ENCODE measurements around the gene PYGL. TPM values are rescaled to one million over a fixed set of nuclear protein-coding genes. Genes with fewer than 3 reads are reported as not detected.
"Not testable (repeated sequence)": the region's sequence is repeated elsewhere in the genome, so short reads cannot be mapped to it uniquely, and the experiment has no call there.

The PYGL gene
- total and polyA plus RNA-seq, 5 experiments from 2014 or later: 0.06 to 0.39 (median 0.22) TPM; not detected in 1

- POLR2A ChIA-PET: no interaction called here
- H3K36me3 Mint-ChIP-seq: peaks cover 0 to 8% (median 4%) of the 10 kb centered on the region in 3 donors
- H3K4me3 Mint-ChIP-seq: no peak overlapping the region
- DNase-seq (no peak), ATAC-seq (no peak)
- H3K9me3 Mint-ChIP-seq: peaks cover 0 to 15% (median 4%) of the 10 kb centered on the region in 9 donors
- no peak overlapping the region for H3K27ac Mint-ChIP-seq
- H3K27me3 Mint-ChIP-seq: peaks cover 0 to 17% (median 1%) of the 10 kb centered on the region in 5 donors
- H3K4me1 Mint-ChIP-seq: no peaks in the 10 kb centered on the region
Observed at GRCh38 chr14:50906326-50907065, 37.8 kb downstream of the PYGL start.

DNA sequence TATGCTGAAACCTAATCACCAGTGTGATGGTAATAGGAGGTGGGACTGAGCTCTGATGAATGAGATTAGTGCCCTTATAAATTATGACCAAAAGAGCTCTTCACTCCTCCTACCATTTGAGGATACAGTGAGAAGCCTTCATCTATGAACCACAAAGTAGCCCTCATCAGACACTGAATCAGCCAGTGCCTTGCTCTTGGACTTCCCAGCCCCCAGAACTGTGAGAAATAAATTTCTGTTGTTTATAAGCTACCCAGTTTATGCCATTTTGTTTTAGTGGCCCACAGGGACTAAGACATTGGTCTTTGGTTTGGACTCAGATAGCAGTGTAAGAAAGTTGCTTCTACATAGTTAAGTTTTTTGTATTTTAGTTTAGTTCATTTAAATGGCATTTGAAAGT is 39.6 kb downstream of the PYGL start:
- Mint-ChIP-seq H3K36me3 (peaks cover 0 to 8% (median 4%) of the 10 kb centered on the region in 3 donors), H3K4me1 (peaks cover 0 to 1% (median 0%) of the 10 kb centered on the region in 4 donors), H3K27ac (no peak overlapping the region), H3K9me3 (peaks cover 0 to 15% (median 4%) of the 10 kb centered on the region in 9 donors), H3K27me3 (peaks cover 0 to 3% (median 0%) of the 10 kb centered on the region in 5 donors), H3K4me3 (no peak overlapping the region)
- POLR2A ChIA-PET: no interaction called here
- no peak for DNase-seq
- no peak for ATAC-seq

GRCh38 chr14:50901361-50901760 is 42.9 kb downstream of the PYGL start:
- Mint-ChIP-seq H3K27ac (no peak overlapping the region), H3K4me1 (peaks cover 0 to 4% (median 0%) of the 10 kb centered on the region in 4 donors), H3K4me3 (no peak overlapping the region), H3K36me3 (peaks cover 0 to 8% (median 4%) of the 10 kb centered on the region in 3 donors), H3K27me3 (peaks cover 0 to 14% (median 3%) of the 10 kb centered on the region in 5 donors), H3K9me3 (peaks cover 0 to 15% (median 4%) of the 10 kb centered on the region in 9 donors)
- DNase-seq: no peak
- POLR2A ChIA-PET: no interaction called here
- no peak for ATAC-seq

DNA sequence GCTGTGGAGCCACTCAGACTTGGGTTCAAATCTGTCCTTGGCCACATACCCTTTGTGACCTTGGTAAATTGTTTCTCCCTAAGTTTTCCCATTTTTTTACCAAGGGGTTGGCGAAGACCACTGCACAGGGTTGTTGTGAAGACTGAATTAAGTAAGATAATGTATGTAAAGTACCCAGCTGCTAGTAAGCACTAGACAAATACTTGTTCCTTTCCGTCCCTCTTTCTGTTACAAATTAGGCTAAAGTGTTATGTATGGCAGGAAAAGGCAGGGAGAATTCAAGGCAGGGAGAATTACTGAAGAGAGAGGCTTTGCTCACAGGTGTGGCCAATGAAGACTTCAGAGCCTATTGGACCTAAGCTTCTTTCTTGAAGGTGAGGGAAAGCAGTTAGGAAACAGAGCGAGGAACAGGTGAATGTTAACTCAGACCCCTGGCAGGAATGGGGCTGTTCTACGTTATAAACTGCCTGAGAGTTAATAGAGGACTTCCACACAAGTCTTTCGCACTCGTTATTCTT is 46.6 kb downstream of the PYGL start:
- DNase-seq (no peak), ATAC-seq (no peak)
- H3K36me3 Mint-ChIP-seq: no peaks in the 10 kb centered on the region
- no peaks in the 10 kb centered on the region for H3K9me3 Mint-ChIP-seq
- POLR2A ChIA-PET: no interaction called here
- H3K27me3 Mint-ChIP-seq: peaks cover 2 to 23% (median 5%) of the 10 kb centered on the region in 5 donors
- no peak overlapping the region for H3K27ac Mint-ChIP-seq
- H3K4me3 Mint-ChIP-seq: no peak overlapping the region
- H3K4me1 Mint-ChIP-seq: peaks cover 0 to 4% (median 0%) of the 10 kb centered on the region in 4 donors

- ATAC-seq, DNase-seq, H3K4me3 Mint-ChIP-seq, H3K36me3 Mint-ChIP-seq, H3K9me3 Mint-ChIP-seq, H3K27ac Mint-ChIP-seq, H3K4me1 Mint-ChIP-seq: not testable (repeated sequence)
- POLR2A ChIA-PET: interaction anchor here (0.6 kb wide), 1 partner anchor 1606 kb away, joined by 3 read pairs; no protein-coding TSS in a partner anchor
- peaks cover 2 to 23% (median 5%) of the 10 kb centered on the region in 5 donors for H3K27me3 Mint-ChIP-seq
Observed at GRCh38 chr14:50897005-50897404, 47.3 kb downstream of the PYGL start.

GRCh38 chr14:50896421-50896820 is 47.9 kb downstream of the PYGL start:
- H3K36me3 Mint-ChIP-seq, POLR2A ChIA-PET, DNase-seq, ATAC-seq, H3K9me3 Mint-ChIP-seq, H3K4me1 Mint-ChIP-seq, H3K4me3 Mint-ChIP-seq, H3K27ac Mint-ChIP-seq: not testable (repeated sequence)
- peaks cover 2 to 23% (median 5%) of the 10 kb centered on the region in 5 donors for H3K27me3 Mint-ChIP-seq

- Mint-ChIP-seq H3K27me3 (peaks cover 0 to 9% (median 2%) of the 10 kb centered on the region in 5 donors), H3K27ac (no peak overlapping the region), H3K36me3 (no peaks in the 10 kb centered on the region), H3K4me3 (no peak overlapping the region), H3K4me1 (no peaks in the 10 kb centered on the region), H3K9me3 (no peaks in the 10 kb centered on the region)
- DNase-seq: no peak
- POLR2A ChIA-PET: no interaction called here
- no peak for ATAC-seq
Observed at GRCh38 chr14:50892255-50892654, 52.0 kb downstream of the PYGL start.

DNA sequence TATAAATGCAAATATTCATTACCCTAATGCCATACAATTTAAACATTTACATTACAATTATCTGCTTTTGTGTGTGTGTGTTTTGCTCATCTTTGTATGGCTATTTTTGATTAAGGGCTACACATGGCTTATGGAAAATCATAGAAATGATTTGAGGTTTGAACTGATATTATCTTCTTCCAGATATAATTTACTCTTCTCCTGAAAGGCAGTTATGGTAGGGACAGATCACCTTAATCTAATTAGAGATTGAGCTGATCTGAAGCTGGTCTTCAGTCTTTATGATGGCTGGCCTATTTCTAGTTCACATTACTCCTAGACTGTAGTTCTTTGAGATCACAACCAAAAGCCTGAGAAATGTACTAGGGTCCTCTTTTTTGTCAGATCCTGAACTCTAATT is 56.8 kb downstream of the PYGL start:
- Mint-ChIP-seq H3K27me3 (peaks cover 5 to 27% (median 8%) of the 10 kb centered on the region in 5 donors), H3K36me3 (no peaks in the 10 kb centered on the region), H3K27ac (no peak overlapping the region), H3K9me3 (no peaks in the 10 kb centered on the region), H3K4me1 (no peaks in the 10 kb centered on the region), H3K4me3 (no peak overlapping the region)
- POLR2A ChIA-PET: no interaction called here
- DNase-seq (no peak), ATAC-seq (no peak)

GRCh38 chr14:50883827-50884197 is 60.5 kb downstream of the PYGL start:
- Mint-ChIP-seq H3K9me3 (no peaks in the 10 kb centered on the region), H3K27me3 (peaks cover 6 to 27% (median 12%) of the 10 kb centered on the region in 5 donors), H3K4me3 (no peak overlapping the region), H3K36me3 (no peaks in the 10 kb centered on the region), H3K4me1 (no peaks in the 10 kb centered on the region), H3K27ac (peak overlapping the region in 1 of 10 donors; percentile 65)
- no peak for DNase-seq
- POLR2A ChIA-PET: no interaction called here
- no peak for ATAC-seq

- no peaks in the 10 kb centered on the region for H3K36me3 Mint-ChIP-seq
- no peaks in the 10 kb centered on the region for H3K4me1 Mint-ChIP-seq
- H3K27me3 Mint-ChIP-seq: peaks cover 6 to 27% (median 12%) of the 10 kb centered on the region in 5 donors
- POLR2A ChIA-PET: no interaction called here
- no peak for DNase-seq
- no peak overlapping the region for H3K4me3 Mint-ChIP-seq
- no peak for ATAC-seq
- no peak overlapping the region for H3K27ac Mint-ChIP-seq
- H3K9me3 Mint-ChIP-seq: no peaks in the 10 kb centered on the region
Observed at GRCh38 chr14:50882932-50883826, 61.1 kb downstream of the PYGL start.

DNA sequence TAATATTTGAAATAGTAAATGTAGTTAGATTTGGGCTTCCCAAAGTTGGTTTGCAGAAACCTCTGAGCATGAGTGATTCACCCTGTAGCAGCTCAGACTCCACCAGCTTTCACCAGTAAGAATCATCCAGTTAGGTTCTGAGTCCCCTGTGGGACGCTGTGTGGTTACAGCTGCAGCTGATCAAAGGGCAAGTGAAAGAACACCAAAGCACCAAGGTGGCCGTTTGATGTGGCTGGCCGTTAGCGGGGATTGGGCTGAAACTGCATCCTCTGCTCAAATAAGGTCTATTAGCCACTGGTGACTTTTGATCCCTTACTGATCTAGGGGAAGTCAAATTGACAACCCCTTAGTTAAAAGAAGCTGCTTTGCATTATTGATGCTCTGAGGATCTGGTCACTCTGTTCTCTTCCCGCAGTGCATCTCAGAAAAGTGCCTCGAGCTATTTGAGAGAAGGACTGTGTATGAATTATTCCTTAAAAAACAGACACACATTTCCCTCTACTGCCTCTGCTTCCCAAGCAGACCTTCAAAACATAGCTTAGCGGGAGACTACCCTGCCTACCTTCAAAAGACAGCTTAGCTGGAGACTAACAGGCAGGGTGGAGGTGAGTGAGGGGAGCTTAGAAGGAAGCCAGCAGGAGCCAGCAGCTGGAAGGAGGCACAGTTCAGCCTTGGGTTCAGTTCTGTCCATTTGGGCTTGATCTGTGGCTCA is 68.8 kb downstream of the PYGL start:
- no peaks in the 10 kb centered on the region for H3K9me3 Mint-ChIP-seq
- ATAC-seq (peak; percentile 93 to 95), DNase-seq (peak; percentile 22 to 78 (median 61))
- POLR2A ChIA-PET: interaction anchor here (1.4 kb wide), 1 partner anchor 91 kb away, joined by 4 read pairs; no protein-coding TSS in a partner anchor
- peaks cover 22 to 36% (median 25%) of the 10 kb centered on the region in 5 donors for H3K27me3 Mint-ChIP-seq
- peaks cover 17 to 48% (median 41%) of the 10 kb centered on the region in 4 donors for H3K4me1 Mint-ChIP-seq
- H3K27ac Mint-ChIP-seq: no peak overlapping the region
- peak overlapping the region in 8 of 10 donors; percentile 7 to 65 (median 56) for H3K4me3 Mint-ChIP-seq
- peaks cover 0 to 3% (median 0%) of the 10 kb centered on the region in 3 donors for H3K36me3 Mint-ChIP-seq

DNA sequence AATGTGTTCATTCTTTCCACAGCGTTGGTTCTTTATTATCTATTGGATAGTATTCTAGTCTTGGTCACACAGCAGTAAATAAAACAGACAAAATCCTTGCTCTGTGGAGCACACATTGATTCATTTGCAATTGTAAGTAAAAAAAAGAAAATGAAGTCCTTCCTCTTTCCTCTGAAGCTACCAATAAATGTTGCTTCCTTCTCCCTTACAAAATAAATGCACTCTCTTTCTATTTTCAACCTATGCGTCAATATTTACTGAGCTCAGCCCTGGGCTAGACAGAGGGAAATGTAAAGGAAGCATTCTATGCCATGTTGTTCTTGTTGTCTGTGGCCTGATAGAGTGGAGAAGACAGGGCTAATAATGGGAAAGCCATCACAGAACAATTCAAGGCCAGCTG is 69.5 kb downstream of the PYGL start:
- H3K36me3 Mint-ChIP-seq: peaks cover 0 to 8% (median 0%) of the 10 kb centered on the region in 3 donors
- DNase-seq: no peak
- H3K27me3 Mint-ChIP-seq: peaks cover 26 to 41% (median 33%) of the 10 kb centered on the region in 5 donors
- H3K4me3 Mint-ChIP-seq: peak overlapping the region in 9 of 10 donors; percentile 7 to 65 (median 54)
- no peak for ATAC-seq
- no peaks in the 10 kb centered on the region for H3K9me3 Mint-ChIP-seq
- peaks cover 21 to 48% (median 44%) of the 10 kb centered on the region in 4 donors for H3K4me1 Mint-ChIP-seq
- peak overlapping the region in 1 of 10 donors; percentile 7 for H3K27ac Mint-ChIP-seq
- POLR2A ChIA-PET: interaction anchor here (1.4 kb wide), 1 partner anchor 90 kb away, joined by 4 read pairs; no protein-coding TSS in a partner anchor

Data from naive thymus-derived CD8-positive, alpha-beta T cell (primary cell).